ENCODE results near the gene CREB5.

GRCh38 chr7:28874001-28874400 lies 461.7 kb downstream of the CREB5 start:
- no peak for TF ChIP-seq CTCF (IDR thresholded peaks at IDR 0.05)
- TF ChIP-seq EP300 (IDR thresholded peaks at IDR 0.05) = no peak

Measured in ovary (tissue), 3 donors.